K562 (cell line): ENCODE data around the gene WAS. TPM values are rescaled to one million over a fixed set of nuclear protein-coding genes. Genes with fewer than 3 reads are reported as not detected.

Experiments
- ATAC-seq: fragments of 200-7000 bp; cut with Tn5 transposase; 3 replicates; pipeline ENCODE4 v1.9.1; 2020; ENCODE audit warnings: moderate library complexity
- BruUV-seq: library from RNA; stranded (reverse); fragments of 400-500 nt; replicated peaks from 2 replicates; lab custom pipeline; 2021; lab: Mats Ljungman, UMichigan
- CTCF ChIA-PET: fragments of 300-600 bp; formaldehyde crosslinking; extraction: SDS; loops from one replicate; lab custom pipeline; 2021; ENCODE audit warnings: low intra/inter-chr PET ratio; lab: Yijun Ruan, JAX
- POLR2A ChIA-PET: fragments of 300-600, 350-650 bp; sonication (Branson Sonifier 250); formaldehyde crosslinking; extraction: SDS; loops from one replicate; lab custom pipeline; 2021; ENCODE audit warnings: antibody characterized with exemption, inconsistent platforms; lab: Yijun Ruan, JAX
- DNase-seq, 4 experiments: peaks; one replicate each; pipeline versions ENCODE4 v3.0.0 to v3.0.0-alpha.2; 2011 to 2018; ENCODE audit warnings: low spot score in 3 of 4, mixed read lengths in 3 of 4; ENCODE audit errors: extremely low read depth in 1 of 4
- FAIRE-seq: peaks from 2 replicates; lab custom pipeline; 2011; peaks lifted over from hg19 to GRCh38; lab: Jason Lieb, UNC
- H2AFZ ChIP-seq: 2 replicates; pipeline ENCODE4 v1.6.0; 2011; ENCODE audit warnings: low read depth, low read length, control low read depth, inconsistent platforms
- H3K27ac ChIP-seq: fragments of 200-600 bp; 3 replicates; pipeline ENCODE4 v1.8.0; 2011; ENCODE audit warnings: low read depth, mild to moderate bottlenecking, control low read depth, inconsistent platforms, low read length, moderate library complexity, mixed read lengths; ENCODE audit errors: extremely low read depth
- H3K27me3 ChIP-seq, 2 experiments: fragments of 300-600 bp in 1 of 2; 2 replicates in 1 of 2; 3 replicates in 1 of 2; pipeline versions ENCODE4 v1.6.0 to v1.8.0; 2011; ENCODE audit warnings: inconsistent platforms in 2 of 2, low read length in 2 of 2, mild to moderate bottlenecking in 1 of 2, mixed read lengths in 1 of 2, moderate library complexity in 1 of 2; ENCODE audit not compliant: control insufficient read depth in 2 of 2, insufficient read depth in 2 of 2
- H3K36me3 ChIP-seq: fragments of 300-600 bp; 3 replicates; pipeline ENCODE4 v1.8.0; 2011; ENCODE audit warnings: mild to moderate bottlenecking, low read length, inconsistent platforms; ENCODE audit not compliant: control insufficient read depth, insufficient read depth
- H3K4me1 ChIP-seq, 2 experiments: fragments of 200-600 bp in 1 of 2; replicated peaks in 1 of 2; 2 replicates in 1 of 2; 3 replicates in 1 of 2; pipeline versions ENCODE4 v1.5.1 to v1.8.0; 2011; ENCODE audit warnings: inconsistent platforms in 2 of 2, low read length in 2 of 2, mild to moderate bottlenecking in 1 of 2, mixed read lengths in 1 of 2, moderate library complexity in 1 of 2; ENCODE audit not compliant: control insufficient read depth in 2 of 2, insufficient read depth in 2 of 2
- H3K4me2 ChIP-seq: 2 replicates; pipeline ENCODE4 v1.6.1; 2011; ENCODE audit warnings: low read length, control low read depth, inconsistent platforms, mixed read lengths; ENCODE audit not compliant: insufficient read depth
- H3K4me3 ChIP-seq: fragments of 200-600 bp; sonication (generic), shearing (Covaris generic); 2 replicates; pipeline ENCODE4 v1.5.1; 2016; ENCODE audit warnings: control low read depth, inconsistent platforms
- H3K79me2 ChIP-seq: fragments of 200-600 bp; 3 replicates; pipeline ENCODE4 v1.8.0; 2011; ENCODE audit warnings: low read length, inconsistent platforms; ENCODE audit not compliant: control insufficient read depth, insufficient read depth
- H3K9ac ChIP-seq, 2 experiments: 2 replicates each; pipeline versions ENCODE4 v1.6.0 to v1.6.1; 2011; ENCODE audit warnings: low read depth in 2 of 2, low read length in 2 of 2, control low read depth in 1 of 2, inconsistent platforms in 1 of 2, mild to moderate bottlenecking in 1 of 2, mixed read lengths in 1 of 2; ENCODE audit not compliant: insufficient read depth in 1 of 2
- H3K9me1 ChIP-seq: one replicate; pipeline ENCODE4 v1.6.0; 2011; ENCODE audit warnings: inconsistent platforms, mild to moderate bottlenecking, low read length, moderate library complexity; ENCODE audit not compliant: control insufficient read depth, insufficient read depth
- H3K9me3 ChIP-seq: replicated peaks from 2 replicates; pipeline ENCODE4 v1.5.1; 2011; ENCODE audit warnings: low read depth, low read length, inconsistent platforms; ENCODE audit not compliant: control insufficient read depth, insufficient read depth
- H4K20me1 ChIP-seq: replicated peaks from 2 replicates; pipeline ENCODE4 v1.6.1; 2011; ENCODE audit warnings: low read length, inconsistent platforms, mixed read lengths; ENCODE audit not compliant: control insufficient read depth, insufficient read depth
- DACH1 ChIP-seq: fragments of 450-650 bp; IDR thresholded peaks from 2 replicates; pipeline ENCODE4 v1.6.1; 2018; ENCODE audit not compliant: partially characterized antibody
- DDX20 ChIP-seq: fragments of 450-650 bp; IDR thresholded peaks from 2 replicates; pipeline ENCODE4 v1.6.1; 2016; ENCODE audit warnings: missing genetic modification characterization, low read depth, mild to moderate bottlenecking, missing compliant biosample characterization, moderate library complexity
- DNMT1 ChIP-seq: fragments of 450-650 bp; IDR thresholded peaks from 2 replicates; pipeline ENCODE4 v1.6.1; 2016; ENCODE audit warnings: antibody characterized with exemption, mild to moderate bottlenecking
- ESRRB ChIP-seq: fragments of 250-450 bp; sonication (Bioruptor Pico); IDR thresholded peaks from 2 replicates; pipeline ENCODE4 v1.5.0; 2020; ENCODE audit warnings: mild to moderate bottlenecking, moderate library complexity, borderline replicate concordance
- HDAC1 ChIP-seq, 2 experiments: fragments of 450-650 bp; IDR thresholded peaks; 2 replicates each; pipeline ENCODE4 v1.6.1; 2016 to 2017; ENCODE audit warnings: inconsistent platforms in 1 of 2, mild to moderate bottlenecking in 1 of 2, moderate library complexity in 1 of 2
- HMG20B ChIP-seq: fragments of 250-450 bp; sonication (Bioruptor Pico); IDR thresholded peaks from 2 replicates; pipeline ENCODE4 v1.5.0; 2021; ENCODE audit warnings: mild to moderate bottlenecking
- PYGO2 ChIP-seq: fragments of 450-650 bp; IDR thresholded peaks from 2 replicates; pipeline ENCODE4 v1.6.1; 2016; ENCODE audit warnings: mild to moderate bottlenecking, missing genetic modification characterization, moderate library complexity, missing compliant biosample characterization
- ZNF146 ChIP-seq: IDR thresholded peaks from one replicate; pipeline ENCODE4 v1.6.1; 2018; ENCODE audit warnings: missing compliant biosample characterization; ENCODE audit not compliant: unreplicated experiment
- ZNF311 ChIP-seq: fragments of 250-450 bp; sonication (Bioruptor Pico); IDR thresholded peaks from 2 replicates; pipeline ENCODE4 v1.4.0; 2020; ENCODE audit warnings: mild to moderate bottlenecking, moderate library complexity
- WGBS: fragments of 100-300 bp; shearing (Covaris generic); methylation state at CpG from one replicate; pipeline ENCODE4 v1.1.6; 2016; ENCODE audit warnings: low coverage, mixed read lengths; ENCODE audit not compliant: insufficient coverage; ENCODE audit errors: missing lambda C conversion rate; 5-methylcytosine and 5-hydroxymethylcytosine counted together
- in situ Hi-C: fragments of 300-500 bp; cut with MboI; formaldehyde crosslinking; loops from 4 replicates; pipeline ENCODE4 v1.15.0; 2018; ENCODE audit warnings: inconsistent platforms, mixed read lengths
- intact Hi-C: fragments of 100-400 bp; cut with micrococcal nuclease; formaldehyde crosslinking; loops from 2 replicates; pipeline ENCODE4 v1.14.2; 2022
- polyA plus RNA-seq, 8 experiments: library from polyadenylated mRNA; depleted of rRNA in 4 of 8; stranded (reverse) in 5 of 8; unstranded in 3 of 8; fragments of >200 nt; fragmentation: Nextera tagmentation in 2 of 8; fragmentation: Illumina TruSeq in 1 of 8; extraction: Ambion mirVana in 2 of 8; extraction: Trizol in 1 of 8; gene quantifications; 2 replicates each; pipeline versions ENCODE4 v1.2.1 to v1.2.3, GENCODE V29; 2011 to 2014; ENCODE audit warnings: inconsistent platforms in 1 of 8, missing spikeins in 1 of 8
- total RNA-seq, 7 experiments: library from RNA; depleted of rRNA in 6 of 7; stranded (reverse); fragments of >200 nt in 6 of 7; fragmentation: Illumina TruSeq in 2 of 7; extraction: Trizol in 2 of 7; gene quantifications; 2 replicates each; pipeline versions ENCODE4 v1.2.1 to v1.2.3, GENCODE V29; 2011 to 2021; ENCODE audit warnings: low replicate concordance in 1 of 7

The WAS gene
- total and polyA plus RNA-seq, 9 of the 15 experiments (the other 6 are each of a cell fraction or from before 2014, with no cell fraction given) = 0.11 to 16.1 (median 3.8) TPM

- no peak for ATAC-seq
- in situ Hi-C loops (no loop called here), intact Hi-C loops (no loop called here)
- CTCF ChIA-PET = no interaction called here
- Histone ChIP-seq H3K9me3 (no peaks in the 10 kb centered on the region), H3K27me3 (no peaks in the 10 kb centered on the region), H2AFZ (no peak overlapping the region), H4K20me1 (no peaks in the 10 kb centered on the region), H3K4me1 (peaks cover 0 to 38% of the 10 kb centered on the region in 2 experiments; a peak in 3 of 5 replicates), H3K9ac (no peak overlapping the region), H3K4me2 (no peak overlapping the region), H3K36me3 (no peaks in the 10 kb centered on the region), H3K9me1 (no peaks in the 10 kb centered on the region), H3K79me2 (no peaks in the 10 kb centered on the region; the same call in 1 of the 3 replicates), H3K27ac (no peak overlapping the region), H3K4me3 (no peak overlapping the region)
- BruUV-seq = no TSS peak
- no peak for TF ChIP-seq ZNF146 (CRISPR knock-in tag)
- TF ChIP-seq ZNF311 = no peak
- TF ChIP-seq DACH1 = no peak
- no peak for TF ChIP-seq DDX20
- no peak for TF ChIP-seq PYGO2
- TF ChIP-seq DNMT1 = no peak
- TF ChIP-seq HMG20B (CRISPR knock-in tag) = no peak
- no peak for TF ChIP-seq ESRRB (CRISPR knock-in tag)
- no peak for TF ChIP-seq HDAC1 (IDR thresholded peaks at IDR 0.05)
- WGBS = 47% methylated on average over 4 of the region's 4 CpGs
- no peak for DNase-seq
- POLR2A ChIA-PET = interaction anchor here (0.7 kb wide), 1 partner anchor 16 kb away, joined by 3 read pairs; no protein-coding TSS in a partner anchor
- no peak for FAIRE-seq
These were observed 32.4 kb downstream of the WAS start for GRCh38 chrX:48715876-48716502.
